Iris pigment epithelial cell (primary cell): ENCODE results near the gene PITX2.

Experiments
- DNase-seq: peaks from one replicate; pipeline ENCODE4 v3.0.0-alpha.2; 2011; ENCODE audit warnings: low read depth

Gene PITX2

DNA sequence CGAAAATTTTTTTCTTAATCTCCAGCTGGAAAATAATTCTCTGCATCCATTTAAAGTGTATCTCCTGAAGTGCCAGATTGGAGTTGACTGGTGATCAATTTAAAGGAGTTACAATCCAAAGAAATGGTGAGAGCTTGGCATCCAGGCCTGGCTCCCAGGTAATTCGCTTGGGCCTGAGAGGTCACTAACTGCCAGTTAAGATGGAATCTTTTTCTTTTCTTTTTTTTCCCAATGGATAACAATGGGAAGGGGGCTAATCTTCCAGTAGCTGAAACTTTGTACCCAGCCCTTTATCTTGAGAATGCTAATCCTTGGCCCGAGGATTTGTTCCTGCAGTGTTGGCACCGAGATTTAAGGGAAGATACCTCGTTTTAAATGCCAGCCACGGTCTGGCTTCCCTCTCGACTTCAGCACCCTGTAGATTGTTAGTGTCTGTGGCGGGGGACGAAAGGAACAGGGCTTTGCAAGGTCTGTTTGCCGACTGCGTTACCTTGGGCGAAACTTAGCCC, 13.3 kb upstream of the PITX2 start:
- peak; percentile 58 for DNase-seq

GRCh38 chr4:110635163-110635865, 12.4 kb upstream of the PITX2 start:
- DNase-seq, result no peak

DNA sequence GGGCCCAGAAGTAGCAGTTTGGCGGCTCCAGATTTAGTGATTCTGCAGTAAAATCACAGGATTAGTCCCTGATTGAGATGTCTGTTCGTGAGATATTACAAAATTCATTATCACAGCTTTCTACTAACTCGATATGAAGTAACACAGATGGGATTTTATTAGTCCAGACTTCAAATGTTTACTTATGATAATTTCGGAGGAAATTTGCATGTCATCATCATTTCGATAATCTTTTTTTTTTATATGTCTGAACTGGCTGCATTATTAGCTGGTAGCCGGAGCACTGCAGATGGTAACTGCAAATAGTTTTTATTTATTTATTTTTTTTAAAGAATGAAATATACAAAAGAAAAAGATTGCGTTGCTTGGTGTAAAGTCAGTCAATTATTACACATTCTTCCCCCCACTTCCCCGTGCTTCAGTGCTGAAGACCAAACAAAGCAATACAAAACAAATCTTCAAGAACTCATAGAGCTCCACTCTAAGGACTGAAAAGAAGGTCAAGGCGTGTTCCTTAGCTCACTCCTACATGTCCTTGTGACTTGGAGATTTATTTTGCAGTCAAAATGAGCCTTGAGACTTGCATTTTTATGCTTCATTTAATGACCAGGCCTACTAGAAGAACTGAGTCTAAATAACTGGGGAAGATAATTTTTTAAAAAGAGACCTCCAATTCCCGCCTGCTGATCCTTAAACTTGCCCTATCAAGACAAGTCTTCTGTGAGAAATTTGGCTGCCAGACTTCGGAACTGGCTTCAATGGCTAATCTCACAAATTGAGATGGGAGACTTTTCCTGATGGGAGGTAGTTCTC, 11.7 kb upstream of the PITX2 start:
- peak; percentile 67 for DNase-seq

- peak; percentile 53 for DNase-seq
Observed at GRCh38 chr4:110633358-110634341, 10.8 kb upstream of the PITX2 start.

DNA sequence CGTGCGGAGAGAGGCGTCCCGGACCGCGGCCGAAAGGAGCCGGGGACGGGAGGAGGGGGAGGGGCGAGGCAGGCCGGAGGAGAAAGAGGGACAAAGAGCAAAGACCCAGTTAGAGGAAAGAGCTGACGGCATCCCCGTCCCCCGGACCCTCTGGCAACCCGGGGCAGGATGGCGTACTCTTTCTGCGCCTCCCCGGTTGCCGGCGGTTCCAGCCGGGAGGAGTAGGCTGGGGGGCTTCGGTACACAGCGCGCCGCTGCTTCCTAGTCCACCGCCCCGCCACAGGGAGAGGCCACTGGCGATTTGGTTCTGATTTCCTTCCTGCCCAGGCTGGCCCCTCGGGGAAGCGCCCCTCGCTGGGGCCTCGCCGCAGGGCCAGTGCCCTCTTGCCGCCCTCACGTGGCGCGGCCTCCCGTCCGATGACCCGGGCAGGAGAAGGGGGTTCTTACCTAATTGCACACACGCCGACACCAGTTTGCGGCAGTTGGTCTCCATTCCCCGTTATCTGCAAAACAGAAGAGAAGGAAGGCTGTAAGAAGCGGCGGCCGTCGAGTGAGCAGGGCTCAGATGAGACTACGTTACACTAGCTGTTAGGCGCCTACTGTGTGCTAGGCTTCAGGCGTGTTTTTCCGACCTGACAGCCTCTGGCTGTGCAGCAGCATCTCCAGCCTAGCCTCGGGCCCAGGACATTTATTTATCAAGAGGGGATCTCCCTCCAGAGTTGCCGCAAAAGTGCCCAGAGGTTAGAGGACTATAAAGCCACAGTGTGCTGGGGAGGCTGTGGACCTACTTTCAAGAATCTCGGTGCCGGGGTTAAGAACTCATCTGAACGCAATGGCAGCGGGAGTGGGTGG, 9.9 kb upstream of the PITX2 start:
- DNase-seq, result peak; percentile 65

DNA sequence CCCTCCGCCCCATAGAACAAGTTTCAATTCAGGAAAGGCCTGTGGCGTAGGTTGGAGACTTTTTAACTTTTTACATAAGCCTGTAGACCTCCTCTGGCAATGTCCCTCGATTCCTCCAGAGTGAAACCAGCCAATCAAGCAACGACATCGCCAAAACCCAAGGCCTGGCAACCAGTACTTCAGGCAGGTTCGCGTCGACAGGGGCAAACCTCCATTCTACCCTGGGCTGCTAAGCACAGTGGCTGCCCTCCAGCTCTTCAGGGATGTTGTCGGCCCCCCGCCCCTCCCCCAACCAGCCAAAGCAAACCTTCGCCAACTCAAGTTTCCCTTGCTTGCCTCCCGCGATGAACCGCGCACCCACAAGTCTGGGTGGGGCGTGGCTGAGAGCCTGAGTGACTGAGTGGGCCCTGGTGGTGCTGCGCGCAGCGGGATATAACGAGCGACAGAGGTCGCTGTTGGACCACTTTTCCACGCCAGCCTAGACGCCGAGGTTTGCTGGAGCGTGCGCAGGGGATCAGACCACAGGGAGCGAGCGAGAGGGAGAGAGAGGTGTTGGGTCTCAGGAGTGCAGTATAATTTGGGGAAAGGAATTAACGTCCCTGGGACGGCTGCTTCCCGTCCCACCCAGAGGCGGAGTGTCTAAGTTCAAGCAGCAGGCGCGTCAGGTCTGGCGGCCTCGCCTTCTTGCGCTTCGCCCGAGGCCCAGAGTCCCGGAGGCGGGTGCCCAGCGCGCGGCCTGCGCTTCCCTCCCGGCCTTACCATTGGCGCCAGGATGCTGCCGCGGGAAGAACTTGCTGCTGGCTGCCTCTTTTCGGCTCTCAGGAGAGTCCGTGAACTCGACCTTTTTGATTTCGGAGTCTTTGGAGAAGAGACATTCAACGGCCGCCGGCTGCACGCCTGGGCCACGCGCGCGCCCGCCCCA, 9.0 kb upstream of the PITX2 start:
- peak; percentile 98 for DNase-seq

- peak; percentile 58 for DNase-seq
Observed at GRCh38 chr4:110630688-110631402, 8.0 kb upstream of the PITX2 start.

GRCh38 chr4:110629780-110630687, 7.2 kb upstream of the PITX2 start:
- peak; percentile 69 for DNase-seq

DNA sequence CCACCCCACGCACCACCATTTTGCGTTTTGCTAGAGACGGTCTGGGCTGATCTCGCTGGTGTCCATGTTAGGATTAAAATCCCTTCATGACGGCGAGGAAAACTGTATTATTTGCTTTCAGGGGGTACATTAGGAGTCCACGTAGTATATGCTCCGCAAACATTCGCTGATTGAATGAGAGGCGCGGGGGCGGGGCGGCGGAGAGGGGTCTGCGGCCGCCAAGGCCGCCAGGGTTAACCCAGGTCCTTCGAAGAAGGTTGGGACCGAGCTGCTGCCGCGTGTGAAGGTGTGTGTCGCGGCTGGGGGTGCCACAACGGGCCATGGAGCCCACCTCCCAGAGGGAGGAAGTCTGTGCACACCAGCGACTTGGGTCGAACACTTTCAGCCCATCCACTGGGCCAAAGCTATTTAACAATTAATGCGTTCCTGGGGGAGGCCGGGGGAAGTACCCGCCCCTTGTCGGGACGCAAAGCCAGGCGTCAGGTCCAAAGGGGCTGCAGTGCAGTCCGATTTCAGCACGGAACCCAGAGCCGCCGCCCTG, 6.4 kb upstream of the PITX2 start:
- DNase-seq, result peak; percentile 51

- DNase-seq, result peak; percentile 78
Observed at GRCh38 chr4:110628663-110629213, 5.9 kb upstream of the PITX2 start.

DNA sequence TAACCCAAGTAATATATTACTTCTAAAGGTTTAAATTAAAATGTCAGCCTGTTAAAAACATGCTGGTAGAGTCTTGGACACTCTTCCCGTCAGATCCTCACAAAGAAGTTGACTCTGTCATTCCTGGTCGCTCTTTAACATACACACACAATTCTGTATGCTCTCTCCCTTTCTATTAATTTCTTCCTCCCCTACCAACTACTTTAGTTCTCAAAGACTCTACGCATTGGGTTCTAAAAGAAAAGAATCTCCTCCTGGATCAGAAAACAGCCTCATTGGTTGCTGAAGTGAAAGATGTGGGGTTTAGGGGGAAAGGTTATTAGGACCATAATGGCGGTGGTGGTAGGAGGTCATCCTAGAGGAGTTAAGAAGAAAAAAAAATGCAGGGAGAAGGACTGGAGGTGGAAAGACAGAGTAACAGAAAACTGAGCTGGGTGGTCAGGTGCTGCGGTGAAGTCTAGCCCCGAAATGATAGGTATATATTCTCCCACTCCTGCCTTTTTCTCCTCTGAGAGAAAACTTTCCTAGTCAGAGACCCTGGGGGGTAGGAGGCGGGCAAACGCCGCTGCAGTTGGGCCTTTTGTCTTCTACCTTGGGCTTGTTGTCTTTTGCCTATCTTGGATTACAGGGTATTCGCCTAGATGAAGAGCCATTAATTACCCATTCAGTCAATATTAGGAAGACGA, 5.2 kb upstream of the PITX2 start:
- DNase-seq, result peak; percentile 39

GRCh38 chr4:110626532-110627153, 3.8 kb upstream of the PITX2 start:
- DNase-seq, result peak; percentile 69

DNA sequence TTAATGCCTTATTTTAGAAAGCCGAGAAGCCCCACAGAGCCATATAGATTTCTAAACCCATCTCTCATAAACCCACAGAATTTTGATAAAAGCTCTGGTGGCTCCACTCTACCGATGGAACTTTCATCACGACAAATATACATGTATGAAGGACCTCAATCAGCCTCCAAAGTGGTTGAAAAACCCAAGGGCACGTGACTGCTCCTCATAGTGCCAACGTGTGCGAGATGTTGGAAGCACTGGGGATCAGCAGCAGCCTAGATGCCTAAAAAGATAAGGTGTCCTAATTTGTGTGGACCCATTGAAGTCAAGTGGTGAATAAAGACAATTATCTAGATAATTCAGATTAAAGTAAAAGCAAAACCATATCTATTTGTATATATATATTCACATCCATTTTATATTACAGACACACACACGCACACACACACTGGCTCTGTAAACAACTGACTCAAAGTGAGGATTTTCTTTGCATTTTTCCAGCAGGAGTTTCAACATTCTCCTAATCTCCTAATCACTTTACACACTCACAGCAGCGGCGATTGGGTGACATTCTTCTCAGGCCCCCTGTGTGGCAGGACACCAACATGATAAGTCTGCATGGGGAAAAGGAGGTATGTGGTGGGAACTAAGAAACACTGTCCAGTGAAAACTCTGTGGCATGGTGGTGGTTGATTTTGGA, 2.8 kb upstream of the PITX2 start:
- peak; percentile 82 for DNase-seq

GRCh38 chr4:110624904-110625494, 2.1 kb upstream of the PITX2 start:
- DNase-seq, result peak; percentile 54

- DNase-seq, result peak; percentile 56
Observed at GRCh38 chr4:110624398-110624780, 1.5 kb upstream of the PITX2 start.
